A549 (cell line): ENCODE measurements around the gene NRXN2. TPM values are rescaled to one million over a fixed set of nuclear protein-coding genes. Genes with fewer than 3 reads are reported as not detected.

ENCODE experiments used
- ATAC-seq, 2 experiments: fragments of 200-7000 bp in 1 of 2; fragments of >200 bp in 1 of 2; cut with Nextera tagmentation in 1 of 2; cut with Tn5 transposase in 1 of 2; 3 replicates each; pipeline versions ENCODE4 v1.8.0 to v1.9.1; 2018 to 2020; ENCODE audit warnings: mild to moderate bottlenecking in 1 of 2, moderate library complexity in 1 of 2
- CTCF ChIA-PET: fragments of 300-600 bp; sonication (Branson Sonifier 250); formaldehyde crosslinking; extraction: SDS; loops from one replicate; lab custom pipeline; 2021; ENCODE audit warnings: antibody characterized with exemption, inconsistent platforms; lab: Yijun Ruan, JAX
- POLR2A ChIA-PET: fragments of 350-600 bp; formaldehyde crosslinking; extraction: SDS; loops from one replicate; lab custom pipeline; 2021; ENCODE audit warnings: antibody characterized with exemption, inconsistent platforms; lab: Yijun Ruan, JAX
- DNase-seq, 2 experiments: peaks; one replicate each; pipeline versions ENCODE4 v3.0.0 to v3.0.0-alpha.2; 2011 to 2016; ENCODE audit warnings: low read depth in 1 of 2, low spot score in 1 of 2
- FAIRE-seq: peaks from 2 replicates; lab custom pipeline; 2011; peaks lifted over from hg19 to GRCh38; lab: Jason Lieb, UNC
- H3K27ac ChIP-seq, 2 experiments: fragments of >200 bp; sonication (Bioruptor Twin); formaldehyde crosslinking; 3 replicates each; pipeline ENCODE4 v1.5.1; 2016 to 2017
- H3K4me1 ChIP-seq: fragments of >200 bp; sonication (Bioruptor Twin); formaldehyde crosslinking; 3 replicates; pipeline ENCODE4 v1.6.1; 2016
- H3K4me2 ChIP-seq: fragments of >200 bp; sonication (Bioruptor Twin); formaldehyde crosslinking; 3 replicates; pipeline ENCODE4 v1.6.1; 2016
- H3K4me3 ChIP-seq: fragments of >200 bp; sonication (Bioruptor Twin); formaldehyde crosslinking; 3 replicates; pipeline ENCODE4 v1.5.1; 2016
- H3K9me3 ChIP-seq: fragments of >200 bp; sonication (Bioruptor Twin); formaldehyde crosslinking; 3 replicates; pipeline ENCODE4 v1.6.1; 2016
- BCL3 ChIP-seq: fragments of >200 bp; sonication (Bioruptor Twin); formaldehyde crosslinking; IDR thresholded peaks from 3 replicates; pipeline ENCODE4 v1.6.1; 2016
- CHD2 ChIP-seq: fragments of 150-350 bp; IDR thresholded peaks from 2 replicates; pipeline ENCODE4 v1.6.1; 2014; ENCODE audit warnings: low read length; ENCODE audit not compliant: partially characterized antibody
- E2F6 ChIP-seq: IDR thresholded peaks from 2 replicates; pipeline ENCODE4 v1.6.1; 2012; ENCODE audit warnings: low read depth, borderline replicate concordance
- FOSL2 ChIP-seq, 2 experiments: fragments of 450-650 bp in 1 of 2; fragments of >200 bp in 1 of 2; sonication (Bioruptor Twin) in 1 of 2; formaldehyde crosslinking; IDR thresholded peaks; 2 replicates each; pipeline versions ENCODE4 v1.5.0 to v1.6.1; 2016 to 2020; ENCODE audit warnings: mild to moderate bottlenecking in 1 of 2, moderate library complexity in 1 of 2
- FOXS1 ChIP-seq: fragments of 250-450 bp; sonication (Bioruptor Pico); IDR thresholded peaks from 2 replicates; pipeline ENCODE4 v1.5.0; 2020; ENCODE audit warnings: mild to moderate bottlenecking, moderate library complexity
- HDAC2 ChIP-seq: fragments of 200-600 bp; sonication (generic); IDR thresholded peaks from 2 replicates; pipeline ENCODE4 v1.6.1; 2016
- HEYL ChIP-seq: fragments of 250-450 bp; sonication (Bioruptor Pico); IDR thresholded peaks from 2 replicates; pipeline ENCODE4 v1.8.0; 2021; ENCODE audit warnings: mild to moderate bottlenecking, moderate library complexity
- HOXB13 ChIP-seq: fragments of 250-450 bp; sonication (Bioruptor Pico); IDR thresholded peaks from 2 replicates; pipeline ENCODE4 v1.5.0; 2020; ENCODE audit warnings: low read depth, mild to moderate bottlenecking, moderate library complexity
- JUN ChIP-seq, 2 experiments: fragments of >200 bp; sonication (Bioruptor Twin); formaldehyde crosslinking; IDR thresholded peaks; 2 replicates in 1 of 2; 3 replicates in 1 of 2; pipeline ENCODE4 v1.6.1; 2016 to 2017
- JUNB ChIP-seq: fragments of >200 bp; sonication (Bioruptor Twin); formaldehyde crosslinking; IDR thresholded peaks from 2 replicates; pipeline ENCODE4 v1.6.1; 2016
- KDM5A ChIP-seq: fragments of 200-600 bp; sonication (generic); IDR thresholded peaks from 2 replicates; pipeline ENCODE4 v1.6.1; 2016; ENCODE audit warnings: antibody characterized with exemption, mild to moderate bottlenecking
- MAFK ChIP-seq: fragments of 450-650 bp; IDR thresholded peaks from 2 replicates; pipeline ENCODE4 v1.6.1; 2014; ENCODE audit not compliant: partially characterized antibody
- MAX ChIP-seq: IDR thresholded peaks from 2 replicates; pipeline ENCODE4 v1.6.1; 2012
- MYC ChIP-seq: IDR thresholded peaks from 2 replicates; pipeline ENCODE4 v1.6.1; 2012; ENCODE audit warnings: mild to moderate bottlenecking, inconsistent platforms, low read length, improper control_type of control experiment, borderline replicate concordance
- NFE2L2 ChIP-seq: fragments of 150-350 bp; conservative IDR thresholded peaks from 2 replicates; pipeline ENCODE4 v1.6.1; 2014; ENCODE audit warnings: low read length
- NR3C1 ChIP-seq: fragments of >200 bp; sonication (Bioruptor Twin); formaldehyde crosslinking; IDR thresholded peaks from 3 replicates; pipeline ENCODE4 v1.6.1; 2017
- RCOR1 ChIP-seq: fragments of 150-350 bp; IDR thresholded peaks from 2 replicates; pipeline ENCODE4 v1.6.1; 2014; ENCODE audit warnings: antibody characterized with exemption, low read length, low read depth
- REST ChIP-seq: fragments of 200-600 bp; sonication (generic); IDR thresholded peaks from 2 replicates; pipeline ENCODE4 v1.6.1; 2016; ENCODE audit warnings: antibody characterized with exemption, mild to moderate bottlenecking, moderate library complexity
- SMC3 ChIP-seq: fragments of >200 bp; sonication (Bioruptor Twin); formaldehyde crosslinking; IDR thresholded peaks from 3 replicates; pipeline ENCODE4 v1.6.1; 2018; ENCODE audit warnings: inconsistent platforms
- SREBF2 ChIP-seq: fragments of 450-650 bp; IDR thresholded peaks from 2 replicates; pipeline ENCODE4 v1.6.1; 2014; ENCODE audit warnings: mild to moderate bottlenecking, moderate library complexity
- ZC3H11A ChIP-seq: fragments of 450-650 bp; IDR thresholded peaks from 2 replicates; pipeline ENCODE4 v1.6.1; 2014; ENCODE audit warnings: antibody characterized with exemption, mild to moderate bottlenecking
- WGBS: methylation state at CpG from one replicate; pipeline ENCODE4 v1.1.6; 2017; ENCODE audit errors: missing lambda C conversion rate; 5-methylcytosine and 5-hydroxymethylcytosine counted together
- polyA plus RNA-seq, 4 experiments: library from polyadenylated mRNA; depleted of rRNA in 3 of 4; stranded (reverse); fragments of >200 nt; fragmentation: RNase III in 1 of 4; extraction: RNeasy Plus Mini Kit Qiagen cat#74134 plus additional on column Dnase treatment in 1 of 4; gene quantifications; 2 replicates in 3 of 4; 3 replicates in 1 of 4; pipeline ENCODE4 v1.2.3, GENCODE V29; 2011 to 2017
- TF ChIP-seq, protein P1 (sequence below): fragments of >200 bp; sonication (Bioruptor Twin); formaldehyde crosslinking; IDR thresholded peaks from 2 replicates; pipeline ENCODE4 v1.6.1; 2016
- TF ChIP-seq, protein P2 (sequence below): fragments of 450-650 bp; IDR thresholded peaks from 2 replicates; pipeline ENCODE4 v1.6.1; 2014; ENCODE audit warnings: antibody characterized with exemption

Gene NRXN2
- polyA plus RNA-seq, 2 of the 4 experiments (the other 2 are of a cell fraction) = 0.04 TPM; not detected in 1

DNA sequence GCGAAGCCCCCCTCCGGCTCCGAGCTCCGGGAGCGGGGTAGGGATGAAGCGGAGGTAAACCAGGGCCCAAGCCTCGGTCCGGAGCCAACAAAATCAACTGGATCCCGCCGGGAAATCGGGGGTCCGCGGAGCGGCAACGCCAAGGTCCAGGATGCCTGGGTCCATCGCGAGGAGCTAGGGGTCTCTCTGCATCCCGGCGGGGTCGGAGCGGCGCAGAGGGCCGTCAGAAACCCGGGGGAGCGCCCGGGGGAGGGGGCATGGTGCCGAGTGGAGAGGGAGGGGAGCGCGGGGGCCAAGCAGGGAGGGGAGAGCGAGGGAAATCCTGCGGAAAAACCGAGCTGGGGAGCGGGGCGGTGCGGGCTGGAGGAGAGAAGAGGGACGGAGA lies 80.1 kb downstream of the NRXN2 start:
- peak overlapping the region; percentile 38; the same call in 2 of the 3 replicates for H3K4me3 ChIP-seq
- FAIRE-seq (no peak), DNase-seq (no peak), ATAC-seq (no peak)
- H3K4me2 ChIP-seq = peak overlapping the region; percentile 79
- WGBS = 7% methylated on average over 18 of the region's 36 CpGs
- no peaks in the 10 kb centered on the region for H3K9me3 ChIP-seq
- ChIA-PET POLR2A (no interaction called here), CTCF (interaction anchor here (0.6 to 1.6 kb wide), 5 partner anchors 8 to 163 kb away, joined by 3 to 6 read pairs (median 4); no protein-coding TSS in a partner anchor)
- TF ChIP-seq MYC = no peak
- TF ChIP-seq KDM5A = no peak
- TF ChIP-seq SREBF2 = no peak
- TF ChIP-seq, protein P1, sequence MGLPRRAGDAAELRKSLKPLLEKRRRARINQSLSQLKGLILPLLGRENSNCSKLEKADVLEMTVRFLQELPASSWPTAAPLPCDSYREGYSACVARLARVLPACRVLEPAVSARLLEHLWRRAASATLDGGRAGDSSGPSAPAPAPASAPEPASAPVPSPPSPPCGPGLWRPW = no peak
- no peak for TF ChIP-seq NFE2L2
- TF ChIP-seq ZC3H11A = no peak
- no peak for TF ChIP-seq BCL3
- no peak for TF ChIP-seq REST
- TF ChIP-seq RCOR1 = no peak
- no peak for TF ChIP-seq SMC3
- no peak for TF ChIP-seq NR3C1
- H3K4me1 ChIP-seq = peaks cover 11% of the 10 kb centered on the region; the same call in 1 of the 3 replicates
- H3K27ac ChIP-seq = peak overlapping the region in 1 of 2 experiments; percentile 54; a peak in 2 of 6 replicates

GRCh38 chr11:64642418-64642735 lies 80.6 kb downstream of the NRXN2 start:
- DNase-seq = no peak
- no peak for FAIRE-seq
- H3K4me1 ChIP-seq = peaks cover 11% of the 10 kb centered on the region; the same call in 1 of the 3 replicates
- ChIA-PET POLR2A (no interaction called here), CTCF (interaction anchor here (0.9 to 1.6 kb wide), 2 partner anchors 9 to 12 kb away, joined by 4 to 6 read pairs; no protein-coding TSS in a partner anchor)
- peak overlapping the region; percentile 38; the same call in 1 of the 3 replicates for H3K4me3 ChIP-seq
- ATAC-seq = no peak
- H3K27ac ChIP-seq = no peak overlapping the region
- 30% methylated on average over 29 of the region's 30 CpGs for WGBS
- H3K9me3 ChIP-seq = no peaks in the 10 kb centered on the region
- H3K4me2 ChIP-seq = peak overlapping the region; percentile 79; the same call in 1 of the 3 replicates
- TF ChIP-seq HDAC2 (no peak), BCL3 (no peak), FOXS1 (CRISPR knock-in tag) (no peak), FOSL2 (IDR thresholded peaks at IDR 0.05) (no peak), FOSL2 (CRISPR knock-in tag; IDR thresholded peaks at IDR 0.05) (no peak), HEYL (CRISPR knock-in tag) (no peak), NFE2L2 (no peak), SMC3 (no peak), MAFK (no peak), E2F6 (no peak), REST (no peak), HOXB13 (CRISPR knock-in tag) (no peak), CHD2 (no peak), MAX (no peak), JUN (IDR thresholded peaks at IDR 0.05) (no peak), JUNB (no peak)
- TF ChIP-seq, protein P1 = no peak
- TF ChIP-seq, protein P2, sequence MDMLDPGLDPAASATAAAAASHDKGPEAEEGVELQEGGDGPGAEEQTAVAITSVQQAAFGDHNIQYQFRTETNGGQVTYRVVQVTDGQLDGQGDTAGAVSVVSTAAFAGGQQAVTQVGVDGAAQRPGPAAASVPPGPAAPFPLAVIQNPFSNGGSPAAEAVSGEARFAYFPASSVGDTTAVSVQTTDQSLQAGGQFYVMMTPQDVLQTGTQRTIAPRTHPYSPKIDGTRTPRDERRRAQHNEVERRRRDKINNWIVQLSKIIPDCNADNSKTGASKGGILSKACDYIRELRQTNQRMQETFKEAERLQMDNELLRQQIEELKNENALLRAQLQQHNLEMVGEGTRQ = no peak
